ENCODE measurements around the gene NDUFB3.

GRCh38 chr2:201122276-201122675 lies 50.5 kb downstream of the NDUFB3 start:
- no peak for TF ChIP-seq ZNF274 (IDR thresholded peaks at IDR 0.05; ENCODE audit: low read depth, low read length)
- TF ChIP-seq YY1 (IDR thresholded peaks at IDR 0.05; ENCODE audit: insufficient read depth, insufficient read length): no peak
